ENCODE data around the gene SLC1A6.

- TF ChIP-seq CTCF (IDR thresholded peaks at IDR 0.05) (no peak), POLR2A (IDR thresholded peaks at IDR 0.05) (no peak), EP300 (IDR thresholded peaks at IDR 0.05) (no peak), POLR2AphosphoS5 (IDR thresholded peaks at IDR 0.05) (no peak)
Measured at GRCh38 chr19:14944456-14944855, 35.2 kb downstream of the SLC1A6 start.
